22Rv1 (cell line): ENCODE data around the gene RFTN1.

Experiments used
- H3K27ac ChIP-seq: fragments of 450-650 bp; 2 replicates; pipeline ENCODE4 v1.5.1; 2017
- CTCF ChIP-seq: fragments of 450-650 bp; IDR thresholded peaks from 2 replicates; pipeline ENCODE4 v1.5.1; 2017; ENCODE audit warnings: mild to moderate bottlenecking
- ZFX ChIP-seq: fragments of 450-650 bp; IDR thresholded peaks from 2 replicates; pipeline ENCODE4 v1.6.1; 2017; ENCODE audit warnings: antibody characterized with exemption, borderline replicate concordance

The RFTN1 gene

DNA sequence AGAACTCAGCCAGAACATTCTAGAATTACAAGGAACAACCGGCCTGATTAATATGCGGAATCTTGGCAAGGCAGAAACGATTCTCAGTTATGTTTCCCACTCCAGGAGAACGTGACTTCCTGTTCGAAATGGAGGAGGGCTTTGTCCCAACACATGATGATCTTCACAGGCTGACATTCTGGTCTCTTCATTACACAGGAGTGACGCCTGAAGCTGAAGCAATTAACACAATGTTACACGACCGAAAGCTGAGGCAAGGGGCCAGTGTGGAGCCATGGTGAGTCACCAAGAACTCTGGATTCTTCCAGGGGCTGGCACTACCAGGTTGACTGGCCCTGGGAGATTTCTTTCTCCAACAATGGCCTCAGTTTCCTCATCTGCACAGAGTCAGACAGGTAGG, 40.9 kb downstream of the RFTN1 start:
- no peak overlapping the region for H3K27ac ChIP-seq
- TF ChIP-seq CTCF, result no peak
- no peak for TF ChIP-seq ZFX

- TF ChIP-seq ZFX, result no peak
- no peak overlapping the region for H3K27ac ChIP-seq
Observed at GRCh38 chr3:16471897-16472296, 41.6 kb downstream of the RFTN1 start.

DNA sequence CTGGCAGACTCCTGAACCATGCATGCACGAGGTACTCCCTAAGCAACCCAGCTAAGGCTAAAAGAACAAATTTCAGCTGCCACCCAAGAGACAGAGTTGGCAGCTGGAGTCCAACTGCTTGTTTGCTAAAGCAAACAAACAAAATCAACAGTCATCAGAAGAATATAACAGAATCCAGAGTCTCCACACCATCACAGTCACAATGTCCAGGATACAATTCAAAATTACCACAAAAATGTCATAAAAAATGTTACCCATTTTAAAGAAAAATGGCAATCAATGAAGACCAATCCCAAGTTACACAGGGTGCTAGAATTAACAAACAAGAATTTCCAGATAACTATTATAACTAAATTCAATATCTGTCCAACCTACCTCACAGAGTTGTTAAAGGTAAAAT, 42.9 kb downstream of the RFTN1 start:
- no peak overlapping the region for H3K27ac ChIP-seq
- no peak for TF ChIP-seq ZFX
- no peak for TF ChIP-seq CTCF

DNA sequence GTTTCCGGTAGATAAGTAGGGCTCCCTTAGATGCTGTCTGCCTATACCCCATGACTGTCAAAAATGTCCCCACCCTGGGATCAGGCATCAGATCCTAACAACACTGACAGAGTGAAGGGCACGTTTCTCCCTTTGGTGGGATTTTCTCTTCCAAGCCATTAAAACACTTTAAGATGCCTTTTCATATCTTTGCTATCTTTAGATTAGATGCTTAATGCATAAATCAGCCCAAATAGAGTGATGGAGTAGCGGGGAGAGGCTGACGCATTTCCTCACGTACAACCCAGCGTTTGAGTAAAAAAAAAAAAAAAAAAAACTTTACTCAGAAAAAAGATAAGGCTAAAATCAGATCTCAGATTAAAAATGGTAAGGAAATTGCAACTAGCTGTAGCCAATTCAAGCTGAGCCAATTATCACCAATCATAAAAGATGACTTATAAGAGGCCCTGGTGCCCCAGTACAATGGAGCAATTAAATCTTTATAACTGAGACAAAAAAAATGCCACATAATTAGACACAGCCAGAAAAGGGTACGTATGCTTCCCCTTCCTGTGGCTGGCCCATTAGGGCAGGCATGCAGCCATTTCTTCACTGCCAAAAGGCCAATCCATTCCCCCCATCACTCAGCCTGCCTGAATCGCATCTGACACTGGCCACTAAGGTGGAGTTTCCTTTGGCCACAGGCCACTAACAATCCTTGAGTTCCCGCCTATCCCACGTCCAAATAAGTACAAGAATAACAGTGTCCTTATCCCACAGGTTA, 45.0 kb downstream of the RFTN1 start:
- TF ChIP-seq ZFX, result no peak
- no peak for TF ChIP-seq CTCF
- H3K27ac ChIP-seq, result no peak overlapping the region

- TF ChIP-seq CTCF, result no peak
- no peak for TF ChIP-seq ZFX
- H3K27ac ChIP-seq, result no peak overlapping the region
Observed at GRCh38 chr3:16468002-16468335, 45.5 kb downstream of the RFTN1 start.

GRCh38 chr3:16467393-16467792, 46.1 kb downstream of the RFTN1 start:
- H3K27ac ChIP-seq, result no peak overlapping the region
- TF ChIP-seq CTCF, result no peak
- TF ChIP-seq ZFX, result no peak

DNA sequence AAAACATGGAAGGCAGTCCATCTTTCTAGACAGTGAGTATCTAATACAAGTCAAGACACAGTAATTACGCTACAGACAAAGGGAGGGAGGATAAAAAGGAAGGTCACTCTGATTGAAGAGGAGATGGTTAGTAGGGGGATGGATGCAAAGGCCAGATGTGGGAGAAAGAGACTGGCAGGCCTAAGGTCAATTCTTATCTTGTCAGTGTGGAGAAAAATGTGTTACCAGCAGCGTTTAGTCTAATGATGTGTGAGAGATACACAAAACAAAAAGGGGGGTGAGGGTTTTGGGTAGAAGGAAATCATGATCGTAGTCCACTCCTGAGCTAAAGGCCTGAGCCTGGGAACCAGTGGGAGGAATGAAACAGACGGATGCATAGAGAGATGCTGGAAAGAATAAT, 46.7 kb downstream of the RFTN1 start:
- H3K27ac ChIP-seq, result no peak overlapping the region

More for the DNA sequence above, 46.7 kb downstream of the RFTN1 start:
- no peak for TF ChIP-seq CTCF
- no peak for TF ChIP-seq ZFX
